GM21723 (cell line): Measurements from ENCODE around the gene HEYL.

Experiments
- ATAC-seq: cut with Tn5 transposase; IDR thresholded peaks from one replicate; pipeline ENCODE4 v1.9.1; 2021; ENCODE audit warnings: mild to moderate bottlenecking, moderate library complexity; ENCODE audit not compliant: unreplicated experiment

Gene HEYL

GRCh38 chr1:39642796-39643195, 3.4 kb upstream of the HEYL start:
- ATAC-seq, result no peak

- ATAC-seq, result no peak
Measured at GRCh38 chr1:39640861-39641260, 1.4 kb upstream of the HEYL start.

GRCh38 chr1:39638965-39639304, 508 bp downstream of the HEYL start:
- no peak for ATAC-seq

GRCh38 chr1:39637361-39637760, 2.1 kb downstream of the HEYL start:
- no peak for ATAC-seq

- ATAC-seq, result no peak
Measured at GRCh38 chr1:39635871-39636210, 3.6 kb downstream of the HEYL start.

- ATAC-seq, result no peak
Measured at GRCh38 chr1:39635205-39635870, 4.1 kb downstream of the HEYL start.

GRCh38 chr1:39633422-39633821, 6.0 kb downstream of the HEYL start:
- no peak for ATAC-seq

- no peak for ATAC-seq
Measured at GRCh38 chr1:39632682-39633417, 6.6 kb downstream of the HEYL start.

- ATAC-seq, result no peak
Measured at GRCh38 chr1:39632323-39632681, 7.1 kb downstream of the HEYL start.

GRCh38 chr1:39631361-39632322, 7.8 kb downstream of the HEYL start:
- no peak for ATAC-seq

GRCh38 chr1:39628807-39629350, 10.6 kb downstream of the HEYL start:
- ATAC-seq, result no peak

GRCh38 chr1:39626646-39627045, 12.8 kb downstream of the HEYL start:
- ATAC-seq, result no peak

- ATAC-seq, result no peak
Measured at GRCh38 chr1:39625462-39626273, 13.8 kb downstream of the HEYL start.

- ATAC-seq, result no peak
Measured at GRCh38 chr1:39625009-39625408, 14.4 kb downstream of the HEYL start.

- no peak for ATAC-seq
Measured at GRCh38 chr1:39623053-39623452, 16.4 kb downstream of the HEYL start.

GRCh38 chr1:39622427-39622826, 17.0 kb downstream of the HEYL start:
- ATAC-seq, result no peak

- no peak for ATAC-seq
Measured at GRCh38 chr1:39620659-39621165, 18.7 kb downstream of the HEYL start.

GRCh38 chr1:39617488-39618049, 21.9 kb downstream of the HEYL start:
- ATAC-seq, result no peak

- ATAC-seq, result no peak
Measured at GRCh38 chr1:39615086-39615673, 24.3 kb downstream of the HEYL start.

- ATAC-seq, result no peak
Measured at GRCh38 chr1:39614488-39614887, 25.0 kb downstream of the HEYL start.
